Common myeloid progenitor, CD34-positive (primary cell): ENCODE measurements around the gene RALY.
A peak's percentile ranks its signal among the peaks of the same experiment; 100 is the strongest.

Experiments
- CTCF ChIA-PET: fragments of 350-600 bp; sonication (Branson Sonifier 250); formaldehyde crosslinking; loops from one replicate; lab custom pipeline; 2021; ENCODE audit warnings: antibody characterized with exemption; lab: Charles Lee
- POLR2A ChIA-PET: fragments of 350-600 bp; sonication (Branson Sonifier 250); formaldehyde crosslinking; loops from one replicate; lab custom pipeline; 2021; ENCODE audit warnings: antibody characterized with exemption; lab: Charles Lee
- DNase-seq, 3 donors: peaks; one replicate each; pipeline versions ENCODE4 v3.0.0 to v3.0.0-alpha.2; 2013
- H3K27ac ChIP-seq, 2 experiments: 1 replicate in 1 of 2; 2 replicates in 1 of 2; pipeline ENCODE4 v1.7.0; 2013; ENCODE audit warnings: inconsistent platforms in 2 of 2, low read length in 2 of 2, mild to moderate bottlenecking in 2 of 2, low read depth in 1 of 2, moderate library complexity in 1 of 2; ENCODE audit not compliant: severe bottlenecking in 2 of 2, insufficient read depth in 1 of 2, poor library complexity in 1 of 2
- H3K27me3 ChIP-seq, 5 experiments: replicated peaks in 2 of 5; 1 replicate in 3 of 5; 2 replicates in 2 of 5; pipeline versions ENCODE4 v1.6.1 to v1.7.0; 2013; ENCODE audit warnings: low read length in 4 of 5, mild to moderate bottlenecking in 2 of 5, moderate library complexity in 2 of 5, inconsistent platforms in 1 of 5; ENCODE audit not compliant: insufficient read depth in 5 of 5, control insufficient read depth in 4 of 5
- H3K36me3 ChIP-seq, 4 experiments: 1 replicate in 2 of 4; 2 replicates in 2 of 4; pipeline versions ENCODE4 v1.6.1 to v1.7.0; 2013; ENCODE audit warnings: low read length in 3 of 4, control low read depth in 1 of 4, mild to moderate bottlenecking in 1 of 4; ENCODE audit not compliant: control insufficient read depth in 4 of 4, insufficient read depth in 4 of 4
- H3K4me1 ChIP-seq, 4 experiments: 1 replicate in 3 of 4; 2 replicates in 1 of 4; pipeline versions ENCODE4 v1.6.1 to v1.7.1; 2013; ENCODE audit warnings: low read length in 3 of 4, mild to moderate bottlenecking in 3 of 4, control low read depth in 1 of 4, inconsistent platforms in 1 of 4, moderate library complexity in 1 of 4; ENCODE audit not compliant: control insufficient read depth in 4 of 4, insufficient read depth in 4 of 4; ENCODE audit errors: control extremely low read depth in 1 of 4
- H3K4me3 ChIP-seq, 7 experiments: 1 replicate in 4 of 7; 2 replicates in 3 of 7; pipeline versions ENCODE4 v1.5.1 to v1.7.0; 2013; ENCODE audit warnings: mild to moderate bottlenecking in 7 of 7, low read length in 6 of 7, moderate library complexity in 6 of 7, inconsistent platforms in 2 of 7, low read depth in 2 of 7, control low read depth in 1 of 7; ENCODE audit not compliant: insufficient read depth in 4 of 7, control insufficient read depth in 1 of 7; ENCODE audit errors: extremely low read depth in 1 of 7
- H3K9me3 ChIP-seq, 5 experiments: 1 replicate in 4 of 5; 2 replicates in 1 of 5; pipeline versions ENCODE4 v1.6.1 to v1.7.1; 2013; ENCODE audit warnings: low read length in 4 of 5, mild to moderate bottlenecking in 2 of 5, inconsistent platforms in 1 of 5, low read depth in 1 of 5, moderate library complexity in 1 of 5; ENCODE audit not compliant: control insufficient read depth in 4 of 5, insufficient read depth in 2 of 5; ENCODE audit errors: control extremely low read depth in 1 of 5
- WGBS: methylation state at CpG from one replicate; pipeline ENCODE4 v1.1.5; 2013; ENCODE audit not compliant: insufficient coverage; 5-methylcytosine and 5-hydroxymethylcytosine counted together

Gene RALY

DNA sequence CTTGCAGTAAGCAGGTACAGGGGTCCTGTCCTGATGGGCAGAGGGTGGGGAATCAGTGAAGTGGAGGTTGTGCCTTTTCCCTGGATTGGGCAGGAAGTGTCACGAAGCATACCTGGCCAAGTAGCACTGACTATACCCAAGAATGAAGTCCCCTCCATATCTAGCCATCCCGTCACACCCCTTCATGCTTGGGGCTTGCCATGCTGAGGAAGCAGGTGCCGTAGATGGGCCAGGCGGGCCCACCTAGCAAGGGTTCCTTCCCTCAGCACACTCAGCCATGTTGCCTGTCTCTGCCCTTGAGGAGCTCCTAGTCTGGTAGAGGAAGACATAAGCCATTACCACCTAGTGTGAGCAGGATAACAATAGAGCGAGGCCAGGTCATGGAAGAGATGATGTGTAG is 84.8 kb downstream of the RALY start:
- 100% methylated on average over 4 of the region's 5 CpGs for WGBS
- H3K4me1 ChIP-seq, result peaks cover 0 to 2% (median under 1%) of the 10 kb centered on the region in 4 experiments
- no peak overlapping the region for H3K27ac ChIP-seq
- POLR2A ChIA-PET, result interaction anchor here (1.5 kb wide), 1 partner anchor 34 kb away, joined by 3 read pairs; the partner anchor contains the start of gene EIF2S2
- peaks cover 10 to 97% (median 66%) of the 10 kb centered on the region in 4 experiments for H3K36me3 ChIP-seq
- H3K9me3 ChIP-seq, result no peaks in the 10 kb centered on the region
- H3K27me3 ChIP-seq, result no peaks in the 10 kb centered on the region
- no peak for DNase-seq
- no peak overlapping the region for H3K4me3 ChIP-seq
- CTCF ChIA-PET, result interaction anchor here (1.3 to 2.8 kb wide), 4 partner anchors 10 to 163 kb away, joined by 3 to 20 read pairs (median 4); no protein-coding TSS in a partner anchor

DNA sequence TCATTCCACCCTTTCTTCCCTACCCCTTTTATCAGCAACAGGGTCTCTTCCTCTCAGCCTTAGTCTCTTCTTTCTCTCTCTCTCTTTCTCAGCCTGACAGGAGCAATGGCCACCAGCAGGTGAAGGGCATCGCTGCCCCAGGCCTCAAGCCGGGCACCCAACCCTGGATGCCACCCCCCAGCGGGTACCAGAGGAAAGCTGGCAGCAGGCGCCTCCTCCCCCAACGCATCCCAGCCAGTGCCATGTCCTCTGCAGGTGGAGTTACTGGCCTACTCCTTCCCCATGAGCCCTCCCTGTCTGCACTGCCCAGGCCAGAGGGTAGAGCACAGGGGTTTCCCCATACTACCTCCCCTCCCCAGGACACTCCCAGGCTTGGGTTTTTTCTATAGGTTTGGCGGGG is 86.1 kb downstream of the RALY start:
- ChIA-PET CTCF (no interaction called here), POLR2A (interaction anchor here (1.5 kb wide), 1 partner anchor 32 kb away, joined by 3 read pairs; the partner anchor contains the start of gene EIF2S2)
- Histone ChIP-seq H3K9me3 (no peaks in the 10 kb centered on the region), H3K27me3 (no peaks in the 10 kb centered on the region), H3K4me3 (no peak overlapping the region), H3K36me3 (peaks cover 15 to 96% (median 65%) of the 10 kb centered on the region in 4 experiments), H3K27ac (peak overlapping the region in 1 of 2 experiments; percentile 10), H3K4me1 (peaks cover 0 to 7% (median 2%) of the 10 kb centered on the region in 4 experiments)
- WGBS, result 100% methylated on average over 5 of the region's 6 CpGs
- DNase-seq, result no peak

DNA sequence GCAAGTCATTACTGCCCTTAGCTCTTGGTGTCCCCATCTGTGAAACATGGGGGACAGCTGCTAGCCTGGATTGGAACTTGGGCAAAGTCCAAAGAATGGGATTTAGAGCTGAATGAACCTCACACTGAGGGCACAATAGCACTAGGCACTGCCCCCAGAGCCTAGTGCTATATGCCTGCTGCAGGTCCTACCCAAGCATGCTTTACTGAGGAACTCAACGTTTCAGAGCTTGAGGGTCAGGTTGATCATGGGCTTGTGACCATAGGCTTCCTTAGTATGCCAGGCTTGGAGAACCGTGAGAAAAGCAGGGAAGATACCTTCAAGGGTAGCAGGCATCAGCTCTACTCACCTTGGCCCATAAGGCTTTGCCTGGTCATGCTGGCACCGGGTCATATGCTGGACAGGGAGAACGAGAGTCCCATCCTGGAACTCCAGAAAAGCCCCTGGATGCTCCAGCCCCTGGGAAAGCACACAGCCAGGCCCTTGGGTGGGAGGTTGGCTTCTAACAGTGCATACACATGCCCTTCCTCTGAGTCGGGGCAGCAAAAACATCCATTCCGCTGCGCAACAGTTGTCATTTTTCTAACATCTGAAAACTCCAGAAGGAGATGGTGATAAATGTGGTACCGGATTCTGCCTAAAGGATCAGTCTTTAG is 88.6 kb downstream of the RALY start:
- Histone ChIP-seq H3K27me3 (no peaks in the 10 kb centered on the region), H3K4me3 (no peak overlapping the region), H3K4me1 (peaks cover 0 to 7% (median 2%) of the 10 kb centered on the region in 4 experiments), H3K27ac (no peak overlapping the region), H3K9me3 (no peaks in the 10 kb centered on the region), H3K36me3 (peaks cover 13 to 92% (median 55%) of the 10 kb centered on the region in 4 experiments)
- no peak for DNase-seq
- CTCF ChIA-PET, result interaction anchor here (0.9 to 2.0 kb wide), 9 partner anchors 10 to 219 kb away, joined by 3 to 9 read pairs (median 3); no protein-coding TSS in a partner anchor
- 99% methylated on average over 6 of the region's 8 CpGs for WGBS
- POLR2A ChIA-PET, result no interaction called here

DNA sequence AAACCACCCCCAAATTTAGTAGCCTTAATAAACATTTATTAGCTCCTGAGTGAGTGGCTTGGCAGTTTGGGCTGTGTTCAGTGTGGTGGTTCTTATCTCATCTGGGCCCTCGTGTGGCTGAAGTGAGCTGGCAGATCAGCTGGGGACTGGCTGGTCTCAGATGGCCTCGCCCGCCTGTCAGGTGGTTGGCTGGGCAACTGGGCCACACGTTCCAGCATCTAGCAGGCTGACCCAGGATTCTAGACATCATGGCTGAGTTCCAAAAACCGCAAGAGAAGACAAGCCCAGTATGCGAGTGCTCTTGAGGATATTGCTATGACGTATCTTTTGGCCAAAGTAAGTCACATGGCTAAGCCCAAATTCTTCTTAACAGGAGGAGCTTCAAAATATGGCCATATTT is 89.4 kb downstream of the RALY start:
- ChIA-PET POLR2A (no interaction called here), CTCF (interaction anchor here (0.9 to 2.0 kb wide), 8 partner anchors 11 to 220 kb away, joined by 3 to 9 read pairs (median 4); no protein-coding TSS in a partner anchor)
- Histone ChIP-seq H3K9me3 (no peaks in the 10 kb centered on the region), H3K4me3 (no peak overlapping the region), H3K27ac (no peak overlapping the region), H3K4me1 (peaks cover 0 to 7% (median 2%) of the 10 kb centered on the region in 4 experiments), H3K27me3 (no peaks in the 10 kb centered on the region), H3K36me3 (peaks cover 19 to 90% (median 53%) of the 10 kb centered on the region in 4 experiments)
- WGBS, result 69% methylated on average over 5 of the region's 7 CpGs
- peak; percentile 45 to 78 (median 63) for DNase-seq

DNA sequence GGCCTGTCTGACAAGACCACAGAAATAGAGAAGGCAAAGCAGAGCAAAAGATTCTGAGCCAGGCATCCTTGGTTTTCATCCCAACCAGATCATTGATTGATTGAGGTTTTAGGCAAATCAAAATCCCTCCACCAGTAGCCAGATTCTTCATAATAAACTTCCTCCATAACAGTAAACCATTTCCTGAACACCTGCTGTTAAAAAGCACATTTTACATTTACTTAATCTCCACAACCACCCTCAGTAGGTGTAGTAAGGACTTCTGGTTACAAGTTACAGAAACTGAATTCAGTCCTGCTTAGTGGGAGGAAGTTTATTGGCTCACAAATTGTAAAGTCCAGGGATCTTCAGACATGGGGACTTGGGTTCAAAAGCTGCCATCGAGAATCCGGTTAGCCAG is 90.1 kb downstream of the RALY start:
- DNase-seq, result peak in 1 of 3 donors; percentile 12
- H3K27me3 ChIP-seq, result no peaks in the 10 kb centered on the region
- no peak overlapping the region for H3K27ac ChIP-seq
- H3K4me3 ChIP-seq, result no peak overlapping the region
- WGBS, result 100% methylated on average over 2 of the region's 2 CpGs
- no peaks in the 10 kb centered on the region for H3K9me3 ChIP-seq
- peaks cover 0 to 7% (median 2%) of the 10 kb centered on the region in 4 experiments for H3K4me1 ChIP-seq
- POLR2A ChIA-PET, result no interaction called here
- CTCF ChIA-PET, result interaction anchor here (1.2 to 1.3 kb wide), 2 partner anchors 23 to 154 kb away, joined by 3 to 4 read pairs; no protein-coding TSS in a partner anchor
- H3K36me3 ChIP-seq, result peaks cover 20 to 90% (median 53%) of the 10 kb centered on the region in 4 experiments

DNA sequence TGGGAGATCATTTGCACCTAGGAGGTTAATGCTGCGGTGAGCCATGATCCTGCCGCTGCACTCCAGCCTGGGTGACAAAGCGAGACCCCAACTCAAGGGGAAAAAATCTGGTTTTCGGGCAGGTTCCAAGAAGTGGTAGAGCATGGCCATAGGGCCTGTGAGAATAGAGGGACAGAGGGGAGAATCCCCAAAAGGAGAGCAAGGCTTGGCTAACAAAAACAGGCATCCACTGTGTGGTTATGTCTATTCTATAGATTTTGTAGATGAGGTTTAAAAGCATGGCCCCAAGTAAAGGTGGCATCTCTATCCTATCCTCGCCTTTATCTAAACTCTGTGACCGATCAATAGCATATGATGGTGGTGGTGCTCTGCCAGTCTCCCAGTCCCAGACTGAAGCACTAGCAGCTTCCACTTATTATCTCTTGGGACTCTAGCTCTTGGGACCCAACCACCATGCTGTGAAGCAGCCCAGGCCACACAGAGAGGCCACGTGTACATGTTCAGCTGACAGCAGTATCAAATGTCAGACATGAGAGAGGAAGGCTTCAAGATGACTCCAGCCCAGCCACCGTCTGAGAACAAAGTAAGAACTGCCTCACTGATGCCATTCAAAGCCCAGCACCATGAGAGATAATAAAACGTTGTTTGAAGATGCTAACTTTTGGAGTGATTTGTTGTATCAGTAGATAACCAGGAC is 90.7 kb downstream of the RALY start:
- Histone ChIP-seq H3K27me3 (no peaks in the 10 kb centered on the region), H3K4me3 (no peak overlapping the region), H3K4me1 (peaks cover 0 to 7% (median 2%) of the 10 kb centered on the region in 4 experiments), H3K9me3 (no peaks in the 10 kb centered on the region), H3K27ac (no peak overlapping the region), H3K36me3 (peaks cover 21 to 89% (median 54%) of the 10 kb centered on the region in 4 experiments)
- WGBS, result 95% methylated on average over 8 of the region's 9 CpGs
- CTCF ChIA-PET, result interaction anchor here (1.0 kb wide), 1 partner anchor 12 kb away, joined by 3 read pairs; no protein-coding TSS in a partner anchor
- POLR2A ChIA-PET, result no interaction called here
- DNase-seq, result no peak
